ENCODE measurements around the gene PKNOX2.

PKNOX2 gene

GRCh38 chr11:125481531-125481930 is 317.0 kb downstream of the PKNOX2 start:
- DNase-seq (ENCODE audit: low spot score in 2 of 2) (no peak), ATAC-seq (replicated peaks; ENCODE audit: extremely low read depth, poor library complexity, severe bottlenecking) (no peak)
- H3K9me3 Mint-ChIP-seq: no peaks in the 10 kb centered on the region
- H3K4me3 Mint-ChIP-seq: no peak overlapping the region
- H3K4me1 Mint-ChIP-seq: no peaks in the 10 kb centered on the region
- no peak overlapping the region for H3K27ac Mint-ChIP-seq (ENCODE audit: low read depth)
- no peaks in the 10 kb centered on the region for H3K27me3 Mint-ChIP-seq
- no peaks in the 10 kb centered on the region for H3K36me3 Mint-ChIP-seq (ENCODE audit: insufficient read depth)
